NB4 (cell line): ENCODE results near the gene FGF10.

ENCODE experiments used
- POLR2A ChIP-seq: IDR thresholded peaks from 2 replicates; pipeline ENCODE4 v1.6.1; 2011; ENCODE audit warnings: mild to moderate bottlenecking; ENCODE audit not compliant: insufficient read length; ENCODE audit errors: extremely low read depth
- TF ChIP-seq, protein P1 (sequence below): IDR thresholded peaks from one replicate; pipeline ENCODE4 v1.5.1; 2012; ENCODE audit warnings: low read depth, low read length

DNA sequence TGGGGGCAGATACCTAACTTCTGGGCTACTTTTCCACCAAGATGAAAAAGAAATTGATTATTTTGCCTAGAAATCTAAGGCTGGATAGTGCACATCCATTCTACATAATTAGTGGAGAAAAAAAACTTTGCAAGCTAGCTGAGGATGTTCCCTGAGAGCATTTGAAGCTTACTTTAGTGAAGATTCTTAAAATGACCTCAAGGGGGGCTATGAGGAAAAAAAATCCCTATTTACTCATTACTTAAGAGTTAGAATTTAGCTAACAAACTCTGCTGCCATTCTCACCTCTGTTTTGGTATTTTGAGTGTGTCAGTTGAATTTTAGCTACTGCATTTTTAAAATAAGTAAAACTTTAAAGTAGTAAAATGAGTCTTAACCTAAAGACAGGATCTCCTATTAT is 9.2 kb upstream of the FGF10 start:
- TF ChIP-seq, protein P1, sequence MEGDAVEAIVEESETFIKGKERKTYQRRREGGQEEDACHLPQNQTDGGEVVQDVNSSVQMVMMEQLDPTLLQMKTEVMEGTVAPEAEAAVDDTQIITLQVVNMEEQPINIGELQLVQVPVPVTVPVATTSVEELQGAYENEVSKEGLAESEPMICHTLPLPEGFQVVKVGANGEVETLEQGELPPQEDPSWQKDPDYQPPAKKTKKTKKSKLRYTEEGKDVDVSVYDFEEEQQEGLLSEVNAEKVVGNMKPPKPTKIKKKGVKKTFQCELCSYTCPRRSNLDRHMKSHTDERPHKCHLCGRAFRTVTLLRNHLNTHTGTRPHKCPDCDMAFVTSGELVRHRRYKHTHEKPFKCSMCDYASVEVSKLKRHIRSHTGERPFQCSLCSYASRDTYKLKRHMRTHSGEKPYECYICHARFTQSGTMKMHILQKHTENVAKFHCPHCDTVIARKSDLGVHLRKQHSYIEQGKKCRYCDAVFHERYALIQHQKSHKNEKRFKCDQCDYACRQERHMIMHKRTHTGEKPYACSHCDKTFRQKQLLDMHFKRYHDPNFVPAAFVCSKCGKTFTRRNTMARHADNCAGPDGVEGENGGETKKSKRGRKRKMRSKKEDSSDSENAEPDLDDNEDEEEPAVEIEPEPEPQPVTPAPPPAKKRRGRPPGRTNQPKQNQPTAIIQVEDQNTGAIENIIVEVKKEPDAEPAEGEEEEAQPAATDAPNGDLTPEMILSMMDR = no peak
- no peak for TF ChIP-seq POLR2A
